GM12878 (cell line): ENCODE measurements around the gene PHC3. TPM values are rescaled to one million over a fixed set of nuclear protein-coding genes. Genes with fewer than 3 reads are reported as not detected.
A peak's percentile ranks its signal among the peaks of the same experiment; 100 is the strongest.

ENCODE experiments used
- ATAC-seq: fragments of 200-7000 bp; cut with Tn5 transposase; 3 replicates; pipeline ENCODE4 v1.9.1; 2020; ENCODE audit warnings: mild to moderate bottlenecking, moderate library complexity
- BruUV-seq: library from RNA; stranded (reverse); fragments of 400-500 nt; replicated peaks from 2 replicates; lab custom pipeline; 2021; lab: Mats Ljungman, UMichigan
- CTCF ChIA-PET: fragments of 300-600 bp; sonication (Branson Sonifier 250); formaldehyde crosslinking; extraction: SDS; loops from one replicate; lab custom pipeline; 2021; ENCODE audit warnings: inconsistent platforms; lab: Yijun Ruan, JAX
- POLR2A ChIA-PET: fragments of 350-600 bp; formaldehyde crosslinking; extraction: SDS; loops from one replicate; lab custom pipeline; 2021; ENCODE audit warnings: inconsistent platforms; lab: Charles Lee
- RAD21 ChIA-PET: fragments of 300-600 bp; sonication (Branson Sonifier 250); formaldehyde crosslinking; loops from one replicate; lab custom pipeline; 2023; ENCODE audit warnings: antibody characterized with exemption; ENCODE audit not compliant: unreplicated experiment; lab: Charles Lee
- SMC1A ChIA-PET: fragments of 300-600 bp; sonication (Branson Sonifier 250); formaldehyde crosslinking; loops from one replicate; lab custom pipeline; 2023; ENCODE audit not compliant: unreplicated experiment, uncharacterized antibody; lab: Charles Lee
- DNase-seq: peaks from one replicate; pipeline ENCODE4 v3.0.0-alpha.2; 2011; ENCODE audit warnings: low read depth, low spot score
- FAIRE-seq: peaks from 3 replicates; lab custom pipeline; 2011; peaks lifted over from hg19 to GRCh38; lab: Jason Lieb, UNC
- H2AFZ ChIP-seq: 2 replicates; pipeline ENCODE4 v1.6.0; 2011; ENCODE audit warnings: low read depth, low read length, control low read depth; ENCODE audit not compliant: control insufficient read depth
- H3K27ac ChIP-seq: 2 replicates; pipeline ENCODE4 v1.5.1; 2011; ENCODE audit warnings: control low read depth; ENCODE audit not compliant: control insufficient read depth, insufficient read depth
- H3K27me3 ChIP-seq, 2 experiments: replicated peaks in 1 of 2; 2 replicates each; pipeline versions ENCODE4 v1.6.0 to v1.6.1; 2011; ENCODE audit warnings: low read length in 1 of 2; ENCODE audit not compliant: control insufficient read depth in 2 of 2, insufficient read depth in 2 of 2
- H3K36me3 ChIP-seq, 2 experiments: 2 replicates each; pipeline ENCODE4 v1.5.1; 2011; ENCODE audit warnings: low read length in 1 of 2; ENCODE audit not compliant: control insufficient read depth in 2 of 2, insufficient read depth in 2 of 2
- H3K4me1 ChIP-seq: 2 replicates; pipeline ENCODE4 v1.6.1; 2011; ENCODE audit warnings: mild to moderate bottlenecking, low read length, moderate library complexity, mixed read lengths; ENCODE audit not compliant: control insufficient read depth, insufficient read depth
- H3K4me2 ChIP-seq: 2 replicates; pipeline ENCODE4 v1.6.0; 2011; ENCODE audit warnings: control low read depth; ENCODE audit not compliant: control insufficient read depth, insufficient read depth
- H3K4me3 ChIP-seq: fragments of 200-600 bp; sonication (generic); 2 replicates; pipeline ENCODE4 v1.5.1; 2016
- H3K79me2 ChIP-seq: 2 replicates; pipeline ENCODE4 v1.6.0; 2011; ENCODE audit warnings: low read length; ENCODE audit not compliant: control insufficient read depth, insufficient read depth
- H3K9ac ChIP-seq: 2 replicates; pipeline ENCODE4 v1.8.0; 2011; ENCODE audit warnings: low read length, control low read depth, mixed read lengths; ENCODE audit not compliant: control insufficient read depth, insufficient read depth
- H3K9me3 ChIP-seq: replicated peaks from 3 replicates; pipeline ENCODE4 v1.5.1; 2011; ENCODE audit warnings: mild to moderate bottlenecking, low read length; ENCODE audit not compliant: control insufficient read depth, insufficient read depth
- H4K20me1 ChIP-seq: 2 replicates; pipeline ENCODE4 v1.6.0; 2011; ENCODE audit not compliant: control insufficient read depth, insufficient read depth
- BMI1 ChIP-seq: fragments of 450-650 bp; IDR thresholded peaks from 2 replicates; pipeline ENCODE4 v1.6.1; 2016; ENCODE audit warnings: mild to moderate bottlenecking, moderate library complexity, borderline replicate concordance
- BRCA1 ChIP-seq: IDR thresholded peaks from 2 replicates; pipeline ENCODE4 v1.6.1; 2011; ENCODE audit warnings: low read depth, low read length, improper control_type of control experiment
- HDGF ChIP-seq: fragments of 450-650 bp; IDR thresholded peaks from 2 replicates; pipeline ENCODE4 v1.6.1; 2016; ENCODE audit warnings: antibody characterized with exemption
- MLLT1 ChIP-seq: fragments of 450-650 bp; IDR thresholded peaks from 2 replicates; pipeline ENCODE4 v1.6.1; 2016; ENCODE audit warnings: mild to moderate bottlenecking
- NFIC ChIP-seq: IDR thresholded peaks from 2 replicates; pipeline ENCODE4 v1.6.1; 2012; ENCODE audit warnings: low read depth, mild to moderate bottlenecking, inconsistent platforms, low read length, moderate library complexity
- POLR2A ChIP-seq: IDR thresholded peaks from 2 replicates; pipeline ENCODE4 v1.6.1; 2011; ENCODE audit warnings: low read depth, mild to moderate bottlenecking, low read length
- WGBS: methylation state at CpG from one replicate; pipeline ENCODE4 v1.1.6; 2016; ENCODE audit warnings: low lambda C conversion rate; ENCODE audit not compliant: insufficient replicate concordance, insufficient coverage; ENCODE audit errors: missing lambda C conversion rate; 5-methylcytosine and 5-hydroxymethylcytosine counted together
- in situ Hi-C: fragments of 300-500 bp; cut with MboI; formaldehyde crosslinking; loops from 9 replicates; pipeline ENCODE4 v1.14.3; 2018; ENCODE audit warnings: mixed read lengths
- intact Hi-C: fragments of 100-400 bp; cut with micrococcal nuclease; formaldehyde crosslinking; loops from one replicate; pipeline ENCODE4 v1.14.2; 2022; ENCODE audit not compliant: unreplicated experiment
- polyA plus RNA-seq, 11 experiments: library from polyadenylated mRNA; depleted of rRNA in 4 of 11; unstranded in 6 of 11; stranded (reverse) in 5 of 11; fragments of >200 nt; fragmentation: Nextera tagmentation in 4 of 11; fragmentation: Illumina TruSeq in 1 of 11; extraction: Ambion mirVana in 4 of 11; extraction: Trizol in 1 of 11; gene quantifications; 1 replicate in 1 of 11; 2 replicates in 10 of 11; pipeline versions ENCODE4 v1.2.1 to v1.2.3, GENCODE V29; 2011 to 2016; ENCODE audit warnings: inconsistent platforms in 2 of 11, missing spikeins in 2 of 11, low read depth in 1 of 11
- total RNA-seq, 4 experiments: library from RNA; depleted of rRNA in 3 of 4; stranded (reverse); fragments of >200 nt in 3 of 4; fragmentation: Illumina TruSeq in 1 of 4; extraction: Trizol in 1 of 4; gene quantifications; 2 replicates each; pipeline versions ENCODE4 v1.2.1 to v1.2.3, GENCODE V29; 2013 to 2021

PHC3 gene
- total and polyA plus RNA-seq, 10 of the 15 experiments (the other 5 are each of a cell fraction or from before 2014, with no cell fraction given), result 3.3 to 62.3 (median 22.1) TPM

- BruUV-seq, result no TSS peak
- 97% methylated on average over 20 of the region's 20 CpGs for WGBS
These were observed 119.5 kb downstream of the PHC3 start for GRCh38 chr3:170062068-170062467.

GRCh38 chr3:170059447-170059846, 122.1 kb downstream of the PHC3 start:
- no peaks in the 10 kb centered on the region for H4K20me1 ChIP-seq
- no peak for DNase-seq
- H3K9me3 ChIP-seq, result no peaks in the 10 kb centered on the region; the same call in 1 of the 3 replicates
- no peak overlapping the region for H3K4me3 ChIP-seq
- in situ Hi-C loops (loop anchor here (10.0 kb wide), 2 partner anchors 195 to 575 kb away; partner anchors contain the start of gene LRRC31), intact Hi-C loops (loop anchor here (5.0 kb wide), 3 partner anchors 212 to 573 kb away; partner anchors contain the start of gene SKIL)
- peaks cover 39% of the 10 kb centered on the region for H3K79me2 ChIP-seq
- ChIA-PET POLR2A (no interaction called here), CTCF (no interaction called here), SMC1A (no interaction called here), RAD21 (no interaction called here)
- no TSS peak for BruUV-seq
- no peak overlapping the region for H3K9ac ChIP-seq
- no peak overlapping the region; the same call in 1 of the 2 replicates for H3K27ac ChIP-seq
- H3K4me2 ChIP-seq, result no peak overlapping the region
- no peak overlapping the region for H2AFZ ChIP-seq
- H3K4me1 ChIP-seq, result peaks cover 33% of the 10 kb centered on the region
- peaks cover 0 to 15% of the 10 kb centered on the region in 2 experiments; a peak in 2 of 4 replicates for H3K36me3 ChIP-seq
- no peak for FAIRE-seq
- ATAC-seq, result no peak
- no peak for TF ChIP-seq MLLT1
- no peak for TF ChIP-seq BRCA1
- TF ChIP-seq BMI1, result no peak
- no peak for TF ChIP-seq NFIC
- WGBS, result 100% methylated on average over 1 of the region's 1 CpG
- H3K27me3 ChIP-seq, result no peaks in the 10 kb centered on the region

More at GRCh38 chr3:170062068-170062467, 119.5 kb downstream of the PHC3 start:
- H3K4me1 ChIP-seq, result peaks cover 19% of the 10 kb centered on the region
- in situ Hi-C loops, result no loop called here
- TF ChIP-seq HDGF, result no peak
- 0 out of 2 replicates have a peak, but pooled peaks have one; percentile 33 for TF ChIP-seq POLR2A
- intact Hi-C loops, result no loop called here
- SMC1A ChIA-PET, result no interaction called here
- CTCF ChIA-PET, result no interaction called here
- no peak overlapping the region for H3K9ac ChIP-seq
- H4K20me1 ChIP-seq, result no peaks in the 10 kb centered on the region
- FAIRE-seq (no peak), DNase-seq (no peak), ATAC-seq (no peak)
- no peak overlapping the region for H3K4me3 ChIP-seq
- no peaks in the 10 kb centered on the region; the same call in 1 of the 3 replicates for H3K9me3 ChIP-seq
- H3K27me3 ChIP-seq, result no peaks in the 10 kb centered on the region
- H3K79me2 ChIP-seq, result peaks cover 27% of the 10 kb centered on the region
- no peak overlapping the region for H3K4me2 ChIP-seq
- H3K27ac ChIP-seq, result no peak overlapping the region
- H3K36me3 ChIP-seq, result peaks cover 0 to 15% of the 10 kb centered on the region in 2 experiments; a peak in 2 of 4 replicates
- H2AFZ ChIP-seq, result no peak overlapping the region
- RAD21 ChIA-PET, result no interaction called here
- POLR2A ChIA-PET, result interaction anchor here (0.5 kb wide), 1 partner anchor 305 kb away, joined by 3 read pairs; no protein-coding TSS in a partner anchor
